Small intestine (tissue), 7 donors: ENCODE data around the gene PHACTR1. TPM values are rescaled to one million over a fixed set of nuclear protein-coding genes. Genes with fewer than 3 reads are reported as not detected.
"Not testable (repeated sequence)": the region's sequence is repeated elsewhere in the genome, so short reads cannot be mapped to it uniquely, and the experiment has no call there.

Experiments
- DNase-seq, 2 donors: peaks; one replicate each; pipeline versions ENCODE4 v3.0.0 to v3.0.0-alpha.2; 2013
- FAIRE-seq: peaks from 2 replicates; lab custom pipeline; 2012; peaks lifted over from hg19 to GRCh38; lab: Jason Lieb, UNC
- H3K27ac ChIP-seq, 3 donors: one replicate each; pipeline ENCODE4 v1.5.1; 2013; ENCODE audit warnings: low read length in 2 of 3, mild to moderate bottlenecking in 2 of 3, control low read depth in 1 of 3, inconsistent platforms in 1 of 3, low read depth in 1 of 3, moderate library complexity in 1 of 3
- H3K27me3 ChIP-seq, 3 donors: one replicate each; pipeline ENCODE4 v1.6.1; 2013; ENCODE audit warnings: low read length in 3 of 3, inconsistent platforms in 1 of 3; ENCODE audit not compliant: control insufficient read depth in 3 of 3, insufficient read depth in 3 of 3
- H3K36me3 ChIP-seq, 3 donors: one replicate each; pipeline ENCODE4 v1.6.1; 2013; ENCODE audit warnings: low read length in 3 of 3, inconsistent platforms in 1 of 3, low read depth in 1 of 3, mild to moderate bottlenecking in 1 of 3, moderate library complexity in 1 of 3; ENCODE audit not compliant: control insufficient read depth in 3 of 3, insufficient read depth in 2 of 3
- H3K4me1 ChIP-seq, 3 donors: one replicate each; pipeline ENCODE4 v1.6.1; 2013; ENCODE audit warnings: low read length in 2 of 3, inconsistent platforms in 1 of 3, low read depth in 1 of 3, mild to moderate bottlenecking in 1 of 3, moderate library complexity in 1 of 3; ENCODE audit not compliant: control insufficient read depth in 3 of 3, insufficient read depth in 2 of 3
- H3K4me3 ChIP-seq, 3 donors: one replicate each; pipeline ENCODE4 v1.5.1; 2013; ENCODE audit warnings: low read length in 3 of 3, control low read depth in 1 of 3, inconsistent platforms in 1 of 3, low read depth in 1 of 3, mild to moderate bottlenecking in 1 of 3, moderate library complexity in 1 of 3
- H3K9me3 ChIP-seq, 2 donors: one replicate each; pipeline ENCODE4 v1.6.1; 2013; ENCODE audit warnings: low read depth in 1 of 2, low read length in 1 of 2; ENCODE audit not compliant: control insufficient read depth in 2 of 2, insufficient read depth in 1 of 2
- WGBS, 3 donors: extraction: QIAGEN DNeasy Blood & Tissue Kit; methylation state at CpG; one replicate each; pipeline ENCODE4 v1.1.7; 2013; 5-methylcytosine and 5-hydroxymethylcytosine counted together
- polyA plus RNA-seq, 4 donors: library from polyadenylated mRNA; stranded (reverse) in 3 of 4; unstranded in 1 of 4; fragments of 200-250 nt in 3 of 4; fragments of 120-200 nt in 1 of 4; gene quantifications; one replicate each; pipeline versions ENCODE4 v1.2.1 to v1.2.3, GENCODE V29; 2013
- donor health status: healthy with polysubstance abuse.
- donor health status: control.
- donor health status: control.
- donor health status: Bipolar disorder and iron deficiency.
- donor health status: healthy.

The PHACTR1 gene
- polyA plus RNA-seq, 4 donors, result 0.67 to 3.8 (median 1.8) TPM

GRCh38 chr6:12929678-12930077 lies 213.1 kb downstream of the PHACTR1 start:
- no peaks in the 10 kb centered on the region for H3K9me3 ChIP-seq
- no peak overlapping the region for H3K27ac ChIP-seq
- FAIRE-seq, result no peak

DNA sequence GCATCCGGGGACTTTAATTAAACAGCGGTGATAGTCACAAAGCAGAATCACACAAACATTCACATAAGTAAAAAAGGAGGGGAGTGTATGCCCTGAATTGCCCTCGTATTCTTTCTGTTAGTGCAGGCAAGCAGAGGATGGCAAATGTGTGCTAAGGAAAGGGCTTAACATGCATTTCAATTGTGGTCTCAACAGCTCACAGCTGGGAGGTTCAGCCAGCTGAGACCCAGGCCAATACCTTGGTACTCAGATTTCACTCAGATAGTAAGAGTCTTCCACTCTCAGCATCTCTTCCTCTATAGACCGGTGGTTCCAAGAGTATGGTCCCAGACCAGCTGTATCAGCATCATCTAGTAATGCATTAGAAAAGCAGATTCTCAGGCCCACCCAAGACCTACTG lies 215.1 kb downstream of the PHACTR1 start:
- H3K4me1 ChIP-seq, result no peaks in the 10 kb centered on the region
- H3K27me3 ChIP-seq, result no peaks in the 10 kb centered on the region
- no peak overlapping the region for H3K4me3 ChIP-seq
- WGBS, 3 donors, result 89 to 94% (median 92%) methylated on average over 4 of the region's 4 CpGs
- H3K9me3 ChIP-seq, result no peaks in the 10 kb centered on the region
- DNase-seq (no peak), FAIRE-seq (no peak)
- no peaks in the 10 kb centered on the region for H3K36me3 ChIP-seq
- H3K27ac ChIP-seq, result no peak overlapping the region

More at GRCh38 chr6:12929678-12930077, 213.1 kb downstream of the PHACTR1 start:
- Histone ChIP-seq H3K4me3 (no peak overlapping the region), H3K27me3 (peaks cover 0 to 3% (median 0%) of the 10 kb centered on the region in 3 donors), H3K36me3 (no peaks in the 10 kb centered on the region), H3K4me1 (no peaks in the 10 kb centered on the region)
- no peak for DNase-seq
- WGBS, 3 donors, result 80 to 83% (median 81%) methylated on average over 2 of the region's 2 CpGs

DNA sequence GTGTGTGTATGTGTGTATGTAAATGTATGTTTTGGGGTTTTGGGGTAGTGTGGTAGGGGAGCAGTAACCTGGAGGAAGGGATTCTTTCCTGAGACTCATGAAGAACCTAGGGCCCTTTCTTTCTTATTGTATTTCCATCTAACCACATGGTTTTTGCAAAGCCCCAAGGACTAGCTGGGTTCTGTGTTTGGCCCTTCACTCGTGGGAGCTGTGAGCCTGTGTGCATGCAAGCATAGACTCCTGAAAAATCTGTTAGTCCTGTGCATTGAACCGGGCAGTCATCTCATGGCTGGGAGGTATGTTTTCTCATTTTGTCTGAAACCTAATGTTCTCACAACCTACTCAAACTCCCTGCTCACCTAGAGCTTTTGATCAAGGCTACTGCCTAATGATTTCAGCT lies 219.1 kb downstream of the PHACTR1 start:
- Histone ChIP-seq H3K36me3 (no peaks in the 10 kb centered on the region), H3K4me1 (no peaks in the 10 kb centered on the region), H3K27ac (no peak overlapping the region), H3K9me3 (no peaks in the 10 kb centered on the region), H3K27me3 (no peaks in the 10 kb centered on the region), H3K4me3 (no peak overlapping the region)
- DNase-seq (no peak), FAIRE-seq (no peak)
- WGBS, 3 donors, result 69 to 84% (median 73%) methylated on average over 2 of the region's 2 CpGs

DNA sequence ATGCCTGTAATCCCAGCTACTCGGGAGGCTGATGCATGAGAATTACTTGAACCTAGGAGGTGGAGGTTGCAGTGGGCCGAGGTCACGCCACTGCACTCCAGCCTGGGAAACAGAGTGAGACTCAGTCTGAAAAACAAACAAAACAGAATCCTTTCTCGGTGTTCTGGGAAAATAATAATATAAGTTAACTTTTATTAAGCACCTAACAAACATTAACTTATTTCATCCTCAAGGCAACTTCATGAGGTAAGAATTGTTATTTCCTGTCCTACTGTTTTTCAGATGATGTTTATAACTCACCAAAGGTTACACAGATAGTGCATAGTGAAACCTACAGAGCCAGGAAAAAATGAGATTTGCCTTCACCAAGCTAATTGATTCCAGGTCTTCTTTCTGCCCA lies 221.4 kb downstream of the PHACTR1 start:
- no peaks in the 10 kb centered on the region for H3K36me3 ChIP-seq
- H3K9me3 ChIP-seq, result no peaks in the 10 kb centered on the region
- H3K27me3 ChIP-seq, result no peaks in the 10 kb centered on the region
- H3K4me3 ChIP-seq, result no peak overlapping the region
- no peak overlapping the region for H3K27ac ChIP-seq
- FAIRE-seq, result no peak
- H3K4me1 ChIP-seq, result no peaks in the 10 kb centered on the region
- 84 to 95% (median 93%) methylated on average over 4 of the region's 4 CpGs for WGBS, 3 donors
- DNase-seq, result no peak

DNA sequence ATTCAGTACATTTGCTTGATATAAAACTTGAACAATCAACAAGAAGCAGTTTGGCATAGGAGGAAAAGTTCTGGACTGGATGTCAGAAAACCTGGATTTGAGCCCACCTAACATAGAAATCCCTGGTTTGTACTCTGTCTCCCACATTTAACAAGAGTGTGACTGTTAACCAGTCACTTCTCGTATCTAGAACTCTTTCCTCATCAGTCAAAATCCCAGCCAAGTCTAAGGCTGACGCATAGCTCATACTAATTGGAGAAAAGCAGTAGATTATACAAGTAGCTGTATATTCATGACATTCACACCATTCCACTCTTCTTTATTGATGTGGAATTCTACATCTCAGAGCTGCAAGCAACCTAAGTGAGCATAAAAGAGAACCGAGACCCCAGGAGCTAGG lies 222.7 kb downstream of the PHACTR1 start:
- no peak for DNase-seq
- Histone ChIP-seq H3K4me3 (no peak overlapping the region), H3K27ac (no peak overlapping the region), H3K4me1 (no peaks in the 10 kb centered on the region), H3K27me3 (no peaks in the 10 kb centered on the region), H3K9me3 (no peaks in the 10 kb centered on the region), H3K36me3 (no peaks in the 10 kb centered on the region)
- FAIRE-seq, result no peak
- WGBS, 3 donors, result 84 to 90% (median 89%) methylated on average over 3 of the region's 3 CpGs

DNA sequence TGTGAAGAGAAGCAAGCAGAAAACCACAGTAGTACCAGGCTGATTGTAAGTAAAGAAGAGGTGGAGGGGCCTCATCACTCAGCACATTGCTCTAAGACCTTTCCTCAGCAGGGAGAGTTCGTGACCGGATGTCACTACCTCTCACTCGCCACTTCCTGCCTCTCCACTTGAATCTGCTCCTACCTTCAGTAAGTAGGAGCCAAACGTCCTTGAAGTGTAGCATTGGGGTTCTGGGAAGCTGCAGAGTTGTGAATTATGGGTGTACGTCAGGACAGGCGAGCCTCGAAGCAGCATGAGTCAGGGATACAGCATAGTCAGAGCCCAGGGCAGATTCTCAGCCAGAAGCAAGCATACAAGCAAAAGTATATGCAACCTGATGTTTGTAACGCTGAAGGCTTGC lies 224.9 kb downstream of the PHACTR1 start:
- Histone ChIP-seq H3K27me3 (no peaks in the 10 kb centered on the region), H3K9me3 (no peaks in the 10 kb centered on the region), H3K4me3 (no peak overlapping the region), H3K4me1 (no peaks in the 10 kb centered on the region), H3K36me3 (no peaks in the 10 kb centered on the region), H3K27ac (no peak overlapping the region)
- FAIRE-seq, result no peak
- DNase-seq, result no peak
- WGBS, 3 donors, result 55 to 73% (median 61%) methylated on average over 8 of the region's 8 CpGs

- 86 to 89% (median 87%) methylated on average over 2 of the region's 2 CpGs for WGBS, 3 donors
Observed at GRCh38 chr6:12943549-12943948, 227.0 kb downstream of the PHACTR1 start.

DNA sequence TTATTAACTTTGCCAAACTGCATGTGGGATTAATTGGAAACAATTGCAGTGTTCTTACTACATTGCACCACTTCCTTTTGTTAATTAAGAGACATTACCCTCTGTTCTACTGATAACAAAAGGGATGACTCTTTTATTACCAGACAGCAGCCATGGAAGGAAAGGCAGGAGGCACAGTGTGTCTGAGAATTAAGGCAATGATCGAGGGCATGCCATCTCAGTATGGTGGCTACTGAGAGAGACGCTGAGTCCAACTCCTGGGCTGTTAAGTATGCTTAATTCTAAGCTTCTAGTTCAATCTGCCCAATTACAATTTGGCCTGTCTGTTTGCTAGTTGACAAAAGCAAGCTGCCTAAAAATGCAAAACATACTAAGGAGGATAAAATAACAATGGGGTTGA lies 227.4 kb downstream of the PHACTR1 start:
- H3K27me3 ChIP-seq, result no peaks in the 10 kb centered on the region
- WGBS, 3 donors, result 60 to 74% (median 67%) methylated on average over 2 of the region's 2 CpGs
- FAIRE-seq, result no peak
- H3K27ac ChIP-seq, result no peak overlapping the region
- H3K9me3 ChIP-seq, result no peaks in the 10 kb centered on the region
- H3K36me3 ChIP-seq, result no peaks in the 10 kb centered on the region
- DNase-seq, result no peak
- H3K4me3 ChIP-seq, result no peak overlapping the region
- H3K4me1 ChIP-seq, result no peaks in the 10 kb centered on the region

More at GRCh38 chr6:12943549-12943948, 227.0 kb downstream of the PHACTR1 start:
- no peaks in the 10 kb centered on the region for H3K4me1 ChIP-seq
- H3K4me3 ChIP-seq, result no peak overlapping the region
- H3K9me3 ChIP-seq, result no peaks in the 10 kb centered on the region
- FAIRE-seq, result no peak
- no peak overlapping the region for H3K27ac ChIP-seq
- DNase-seq, result no peak
- no peaks in the 10 kb centered on the region for H3K36me3 ChIP-seq
- no peaks in the 10 kb centered on the region for H3K27me3 ChIP-seq

DNA sequence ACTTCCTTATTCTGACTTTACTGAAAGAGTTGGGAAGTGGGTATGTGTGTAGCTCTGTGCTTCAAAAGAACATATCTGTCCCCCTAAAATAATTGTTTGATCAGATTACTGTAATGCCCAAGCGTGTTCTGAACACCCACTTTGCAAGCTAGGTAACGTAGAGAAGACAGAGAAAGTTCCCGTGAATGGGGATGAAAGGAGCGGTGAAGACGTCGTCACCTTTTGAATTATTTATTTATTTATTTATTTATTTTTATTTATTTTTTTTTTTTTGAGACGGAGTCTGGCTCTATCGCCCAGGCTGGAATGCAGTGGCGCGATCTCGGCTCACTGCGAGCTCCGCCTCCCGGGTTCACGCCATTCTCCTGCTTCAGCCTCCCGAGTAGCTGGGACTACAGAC lies 228.0 kb downstream of the PHACTR1 start:
- not testable (repeated sequence) for H3K4me1 ChIP-seq, H3K36me3 ChIP-seq, H3K4me3 ChIP-seq, H3K27me3 ChIP-seq, FAIRE-seq, DNase-seq, H3K27ac ChIP-seq, H3K9me3 ChIP-seq
- 93 to 97% (median 94%) methylated on average over 15 to 16 of the region's 16 CpGs for WGBS, 3 donors
